ENCODE measurements around the gene TOM1.

GRCh38 chr22:35253946-35254345 is 45.7 kb upstream of the TOM1 start:
- TF ChIP-seq CTCF (IDR thresholded peaks at IDR 0.05; ENCODE audit: poor library complexity) (no peak), EZH2 (IDR thresholded peaks at IDR 0.05; ENCODE audit: borderline replicate concordance) (no peak)
